K562 (cell line): Measurements from ENCODE around the gene RAB26. TPM values are rescaled to one million over a fixed set of nuclear protein-coding genes. Genes with fewer than 3 reads are reported as not detected.
"Not testable (repeated sequence)": the region's sequence is repeated elsewhere in the genome, so short reads cannot be mapped to it uniquely, and the experiment has no call there.

Source experiments
- ATAC-seq: fragments of 200-7000 bp; cut with Tn5 transposase; 3 replicates; pipeline ENCODE4 v1.9.1; 2020; ENCODE audit warnings: moderate library complexity
- BruUV-seq: library from RNA; stranded (reverse); fragments of 400-500 nt; replicated peaks from 2 replicates; lab custom pipeline; 2021; lab: Mats Ljungman, UMichigan
- CTCF ChIA-PET: fragments of 300-600 bp; formaldehyde crosslinking; extraction: SDS; loops from one replicate; lab custom pipeline; 2021; ENCODE audit warnings: low intra/inter-chr PET ratio; lab: Yijun Ruan, JAX
- POLR2A ChIA-PET: fragments of 300-600, 350-650 bp; sonication (Branson Sonifier 250); formaldehyde crosslinking; extraction: SDS; loops from one replicate; lab custom pipeline; 2021; ENCODE audit warnings: antibody characterized with exemption, inconsistent platforms; lab: Yijun Ruan, JAX
- DNase-seq, 4 experiments: peaks; one replicate each; pipeline versions ENCODE4 v3.0.0 to v3.0.0-alpha.2; 2011 to 2018; ENCODE audit warnings: low spot score in 3 of 4, mixed read lengths in 3 of 4; ENCODE audit errors: extremely low read depth in 1 of 4
- FAIRE-seq: peaks from 2 replicates; lab custom pipeline; 2011; peaks lifted over from hg19 to GRCh38; lab: Jason Lieb, UNC
- H2AFZ ChIP-seq: 2 replicates; pipeline ENCODE4 v1.6.0; 2011; ENCODE audit warnings: low read depth, low read length, control low read depth, inconsistent platforms
- H3K27ac ChIP-seq: fragments of 200-600 bp; 3 replicates; pipeline ENCODE4 v1.8.0; 2011; ENCODE audit warnings: low read depth, mild to moderate bottlenecking, control low read depth, inconsistent platforms, low read length, moderate library complexity, mixed read lengths; ENCODE audit errors: extremely low read depth
- H3K27me3 ChIP-seq, 2 experiments: fragments of 300-600 bp in 1 of 2; 2 replicates in 1 of 2; 3 replicates in 1 of 2; pipeline versions ENCODE4 v1.6.0 to v1.8.0; 2011; ENCODE audit warnings: inconsistent platforms in 2 of 2, low read length in 2 of 2, mild to moderate bottlenecking in 1 of 2, mixed read lengths in 1 of 2, moderate library complexity in 1 of 2; ENCODE audit not compliant: control insufficient read depth in 2 of 2, insufficient read depth in 2 of 2
- H3K36me3 ChIP-seq: fragments of 300-600 bp; 3 replicates; pipeline ENCODE4 v1.8.0; 2011; ENCODE audit warnings: mild to moderate bottlenecking, low read length, inconsistent platforms; ENCODE audit not compliant: control insufficient read depth, insufficient read depth
- H3K4me1 ChIP-seq, 2 experiments: fragments of 200-600 bp in 1 of 2; replicated peaks in 1 of 2; 2 replicates in 1 of 2; 3 replicates in 1 of 2; pipeline versions ENCODE4 v1.5.1 to v1.8.0; 2011; ENCODE audit warnings: inconsistent platforms in 2 of 2, low read length in 2 of 2, mild to moderate bottlenecking in 1 of 2, mixed read lengths in 1 of 2, moderate library complexity in 1 of 2; ENCODE audit not compliant: control insufficient read depth in 2 of 2, insufficient read depth in 2 of 2
- H3K4me2 ChIP-seq: 2 replicates; pipeline ENCODE4 v1.6.1; 2011; ENCODE audit warnings: low read length, control low read depth, inconsistent platforms, mixed read lengths; ENCODE audit not compliant: insufficient read depth
- H3K4me3 ChIP-seq: fragments of 200-600 bp; sonication (generic), shearing (Covaris generic); 2 replicates; pipeline ENCODE4 v1.5.1; 2016; ENCODE audit warnings: control low read depth, inconsistent platforms
- H3K79me2 ChIP-seq: fragments of 200-600 bp; 3 replicates; pipeline ENCODE4 v1.8.0; 2011; ENCODE audit warnings: low read length, inconsistent platforms; ENCODE audit not compliant: control insufficient read depth, insufficient read depth
- H3K9ac ChIP-seq, 2 experiments: 2 replicates each; pipeline versions ENCODE4 v1.6.0 to v1.6.1; 2011; ENCODE audit warnings: low read depth in 2 of 2, low read length in 2 of 2, control low read depth in 1 of 2, inconsistent platforms in 1 of 2, mild to moderate bottlenecking in 1 of 2, mixed read lengths in 1 of 2; ENCODE audit not compliant: insufficient read depth in 1 of 2
- H3K9me1 ChIP-seq: one replicate; pipeline ENCODE4 v1.6.0; 2011; ENCODE audit warnings: inconsistent platforms, mild to moderate bottlenecking, low read length, moderate library complexity; ENCODE audit not compliant: control insufficient read depth, insufficient read depth
- H3K9me3 ChIP-seq: replicated peaks from 2 replicates; pipeline ENCODE4 v1.5.1; 2011; ENCODE audit warnings: low read depth, low read length, inconsistent platforms; ENCODE audit not compliant: control insufficient read depth, insufficient read depth
- H4K20me1 ChIP-seq: replicated peaks from 2 replicates; pipeline ENCODE4 v1.6.1; 2011; ENCODE audit warnings: low read length, inconsistent platforms, mixed read lengths; ENCODE audit not compliant: control insufficient read depth, insufficient read depth
- WGBS: fragments of 100-300 bp; shearing (Covaris generic); methylation state at CpG from one replicate; pipeline ENCODE4 v1.1.6; 2016; ENCODE audit warnings: low coverage, mixed read lengths; ENCODE audit not compliant: insufficient coverage; ENCODE audit errors: missing lambda C conversion rate; 5-methylcytosine and 5-hydroxymethylcytosine counted together
- in situ Hi-C: fragments of 300-500 bp; cut with MboI; formaldehyde crosslinking; loops from 4 replicates; pipeline ENCODE4 v1.15.0; 2018; ENCODE audit warnings: inconsistent platforms, mixed read lengths
- intact Hi-C: fragments of 100-400 bp; cut with micrococcal nuclease; formaldehyde crosslinking; loops from 2 replicates; pipeline ENCODE4 v1.14.2; 2022
- polyA plus RNA-seq, 8 experiments: library from polyadenylated mRNA; depleted of rRNA in 4 of 8; stranded (reverse) in 5 of 8; unstranded in 3 of 8; fragments of >200 nt; fragmentation: Nextera tagmentation in 2 of 8; fragmentation: Illumina TruSeq in 1 of 8; extraction: Ambion mirVana in 2 of 8; extraction: Trizol in 1 of 8; gene quantifications; 2 replicates each; pipeline versions ENCODE4 v1.2.1 to v1.2.3, GENCODE V29; 2011 to 2014; ENCODE audit warnings: inconsistent platforms in 1 of 8, missing spikeins in 1 of 8
- total RNA-seq, 7 experiments: library from RNA; depleted of rRNA in 6 of 7; stranded (reverse); fragments of >200 nt in 6 of 7; fragmentation: Illumina TruSeq in 2 of 7; extraction: Trizol in 2 of 7; gene quantifications; 2 replicates each; pipeline versions ENCODE4 v1.2.1 to v1.2.3, GENCODE V29; 2011 to 2021; ENCODE audit warnings: low replicate concordance in 1 of 7

RAB26 gene
- total and polyA plus RNA-seq, 9 of the 15 experiments (the other 6 are each of a cell fraction or from before 2014, with no cell fraction given) = 0.25 to 6.1 (median 2.1) TPM

GRCh38 chr16:2109872-2110271 is 38.6 kb upstream of the RAB26 start:
- DNase-seq, H3K4me1 ChIP-seq, H3K9me3 ChIP-seq, H3K4me3 ChIP-seq, H2AFZ ChIP-seq, POLR2A ChIA-PET, H3K9me1 ChIP-seq, H3K27me3 ChIP-seq, CTCF ChIA-PET, H3K79me2 ChIP-seq, H4K20me1 ChIP-seq, H3K4me2 ChIP-seq, intact Hi-C loops, H3K9ac ChIP-seq, FAIRE-seq, H3K27ac ChIP-seq, ATAC-seq, in situ Hi-C loops, BruUV-seq: not testable (repeated sequence)
- WGBS = 92% methylated on average over 8 of the region's 23 CpGs
- peaks cover 22% of the 10 kb centered on the region; the same call in 1 of the 3 replicates for H3K36me3 ChIP-seq

GRCh38 chr16:2110332-2111008 is 38.0 kb upstream of the RAB26 start:
- H3K79me2 ChIP-seq, H3K9ac ChIP-seq, intact Hi-C loops, H3K4me3 ChIP-seq, POLR2A ChIA-PET, BruUV-seq, H3K27me3 ChIP-seq, H3K4me1 ChIP-seq, H4K20me1 ChIP-seq, H3K9me3 ChIP-seq, CTCF ChIA-PET, DNase-seq, in situ Hi-C loops, H3K27ac ChIP-seq, H3K4me2 ChIP-seq, H3K9me1 ChIP-seq, FAIRE-seq, H2AFZ ChIP-seq, ATAC-seq: not testable (repeated sequence)
- 96% methylated on average over 16 of the region's 43 CpGs for WGBS
- H3K36me3 ChIP-seq = peaks cover 22% of the 10 kb centered on the region; the same call in 1 of the 3 replicates

- POLR2A ChIA-PET, DNase-seq, FAIRE-seq, H3K27me3 ChIP-seq, H3K4me2 ChIP-seq, H4K20me1 ChIP-seq, H3K9ac ChIP-seq, H3K9me3 ChIP-seq, BruUV-seq, H3K27ac ChIP-seq, H3K79me2 ChIP-seq, ATAC-seq, H3K4me3 ChIP-seq, H2AFZ ChIP-seq, H3K4me1 ChIP-seq, CTCF ChIA-PET, intact Hi-C loops, H3K9me1 ChIP-seq, in situ Hi-C loops: not testable (repeated sequence)
- peaks cover 22% of the 10 kb centered on the region; the same call in 1 of the 3 replicates for H3K36me3 ChIP-seq
- 99% methylated on average over 33 of the region's 36 CpGs for WGBS
Measured at GRCh38 chr16:2111009-2111353, 37.4 kb upstream of the RAB26 start.
